Activated T-cell treated with anti-CD3 and anti-CD28 coated beads for 24 hours (primary cell): ENCODE measurements around the gene TULP1.

Source experiments
- DNase-seq: peaks from one replicate; pipeline ENCODE4 v3.0.0-alpha.2; 2020; ENCODE audit warnings: low read depth

The TULP1 gene

GRCh38 chr6:35496841-35497570 is 15.7 kb downstream of the TULP1 start, which contains the start of gene TEAD3:
Gene TEAD3 (minus strand): TSS chr6:35497079.
- peak; percentile 23 for DNase-seq

- no peak for DNase-seq
Measured at GRCh38 chr6:35496036-35496840, 16.5 kb downstream of the TULP1 start.

GRCh38 chr6:35495258-35496035 is 17.2 kb downstream of the TULP1 start:
- no peak for DNase-seq

GRCh38 chr6:35494161-35494563 is 18.5 kb downstream of the TULP1 start:
- DNase-seq, result no peak

- no peak for DNase-seq
Measured at GRCh38 chr6:35493307-35493983, 19.3 kb downstream of the TULP1 start.

GRCh38 chr6:35492974-35493284 is 19.8 kb downstream of the TULP1 start:
- no peak for DNase-seq

GRCh38 chr6:35492258-35492973 is 20.3 kb downstream of the TULP1 start:
- no peak for DNase-seq

- DNase-seq, result no peak
Measured at GRCh38 chr6:35491558-35492257, 21.0 kb downstream of the TULP1 start.

GRCh38 chr6:35490821-35491557 is 21.7 kb downstream of the TULP1 start:
- DNase-seq, result no peak

- DNase-seq, result no peak
Measured at GRCh38 chr6:35489995-35490791, 22.5 kb downstream of the TULP1 start.

- no peak for DNase-seq
Measured at GRCh38 chr6:35489066-35489465, 23.6 kb downstream of the TULP1 start.

- no peak for DNase-seq
Measured at GRCh38 chr6:35488517-35488862, 24.2 kb downstream of the TULP1 start.

GRCh38 chr6:35487658-35488516 is 24.8 kb downstream of the TULP1 start:
- no peak for DNase-seq

GRCh38 chr6:35486005-35486925 is 26.4 kb downstream of the TULP1 start:
- DNase-seq, result no peak

GRCh38 chr6:35485402-35485877 is 27.3 kb downstream of the TULP1 start:
- DNase-seq, result no peak

GRCh38 chr6:35484921-35485392 is 27.7 kb downstream of the TULP1 start:
- DNase-seq, result no peak
